HL-60 (cell line): Measurements from ENCODE around the gene AHDC1.

Source experiments
- DNase-seq, 2 experiments: peaks; one replicate each; pipeline ENCODE4 v3.0.0-alpha.2; 2010 to 2020; ENCODE audit warnings: low read depth in 1 of 2, low spot score in 1 of 2
- H3K27ac ChIP-seq: fragments of 250-450 bp; sonication (Bioruptor Pico); replicated peaks from 2 replicates; pipeline ENCODE4 v1.5.1; 2020; ENCODE audit warnings: mild to moderate bottlenecking, moderate library complexity
- H3K27me3 ChIP-seq: fragments of 250-450 bp; sonication (Bioruptor Pico); 2 replicates; pipeline ENCODE4 v1.5.1; 2021; ENCODE audit warnings: mild to moderate bottlenecking, moderate library complexity; ENCODE audit not compliant: insufficient read depth, poor library complexity, severe bottlenecking
- H3K4me3 ChIP-seq: replicated peaks from 2 replicates; pipeline ENCODE4 v1.5.1; 2011; ENCODE audit warnings: mild to moderate bottlenecking, control low read depth, low read length; ENCODE audit not compliant: insufficient read depth
- CTCF ChIP-seq: IDR thresholded peaks from one replicate; pipeline ENCODE4 v1.5.1; 2011; ENCODE audit warnings: low read length, control low read depth, inconsistent platforms; ENCODE audit not compliant: insufficient read depth
- GABPA ChIP-seq: IDR thresholded peaks from 2 replicates; pipeline ENCODE4 v1.6.1; 2012; ENCODE audit warnings: low read depth
- POLR2AphosphoS5 ChIP-seq: IDR thresholded peaks from 2 replicates; pipeline ENCODE4 v1.6.1; 2012; ENCODE audit warnings: low read depth
- REST ChIP-seq: IDR thresholded peaks from 2 replicates; pipeline ENCODE4 v1.6.1; 2012; ENCODE audit warnings: low read depth; ENCODE audit not compliant: insufficient replicate concordance
- SPI1 ChIP-seq: IDR thresholded peaks from 2 replicates; pipeline ENCODE4 v1.6.1; 2012; ENCODE audit warnings: low read depth, mild to moderate bottlenecking, borderline replicate concordance

AHDC1 gene

GRCh38 chr1:27487966-27488884 lies 115.7 kb downstream of the AHDC1 start:
- TF ChIP-seq CTCF (no peak), GABPA (no peak), SPI1 (no peak), POLR2AphosphoS5 (no peak), REST (peak; percentile 81)
- H3K4me3 ChIP-seq: peak overlapping the region; percentile 84
- peak; percentile 38 to 42 for DNase-seq
- no peaks in the 10 kb centered on the region for H3K27me3 ChIP-seq
- peak overlapping the region; percentile 52 for H3K27ac ChIP-seq

GRCh38 chr1:27485363-27485762 lies 118.6 kb downstream of the AHDC1 start:
- TF ChIP-seq REST (no peak), SPI1 (no peak), CTCF (no peak), GABPA (no peak)
- no peak overlapping the region for H3K27ac ChIP-seq
- H3K27me3 ChIP-seq: no peaks in the 10 kb centered on the region
- DNase-seq: no peak
- no peak overlapping the region for H3K4me3 ChIP-seq
